IPS DF 6.9 (cell line): ENCODE results near the gene ZNF827.
A peak's percentile ranks its signal among the peaks of the same experiment; 100 is the strongest.

Source experiments
- DNase-seq: peaks from one replicate; pipeline ENCODE4 v3.0.0-alpha.2; 2013; ENCODE audit warnings: low read depth, low spot score
- H3K27ac ChIP-seq: one replicate; pipeline ENCODE4 v1.5.1; 2013; ENCODE audit warnings: low read length, control low read depth
- H3K27me3 ChIP-seq: 2 replicates; pipeline ENCODE4 v1.6.1; 2013; ENCODE audit warnings: mild to moderate bottlenecking, low read length; ENCODE audit not compliant: control insufficient read depth, insufficient read depth
- H3K36me3 ChIP-seq: 2 replicates; pipeline ENCODE4 v1.6.1; 2013; ENCODE audit warnings: low read length; ENCODE audit not compliant: control insufficient read depth, insufficient read depth
- H3K4me1 ChIP-seq: 2 replicates; pipeline ENCODE4 v1.6.1; 2013; ENCODE audit warnings: low read length; ENCODE audit not compliant: control insufficient read depth, insufficient read depth
- H3K4me3 ChIP-seq: 2 replicates; pipeline ENCODE4 v1.5.1; 2013; ENCODE audit warnings: mild to moderate bottlenecking, low read length
- H3K9me3 ChIP-seq: 2 replicates; pipeline ENCODE4 v1.6.1; 2013; ENCODE audit warnings: low read length, inconsistent platforms; ENCODE audit not compliant: control insufficient read depth, insufficient read depth
- WGBS: extraction: QIAGEN DNeasy Blood & Tissue Kit; methylation state at CpG from one replicate; pipeline ENCODE4 v1.1.7; 2013; ENCODE audit warnings: mixed read lengths, missing lambda C conversion rate; ENCODE audit not compliant: insufficient read length, insufficient coverage; 5-methylcytosine and 5-hydroxymethylcytosine counted together

Gene ZNF827

GRCh38 chr4:145909281-145909715 is 29.3 kb downstream of the ZNF827 start:
- no CpG with 5 or more reads among the region's 7 CpGs for WGBS
- H3K27ac ChIP-seq: no peak overlapping the region
- DNase-seq: peak; percentile 67

GRCh38 chr4:145907812-145908211 is 30.8 kb downstream of the ZNF827 start:
- no peak for DNase-seq
- H3K27ac ChIP-seq: no peak overlapping the region
- no peaks in the 10 kb centered on the region for H3K9me3 ChIP-seq
- H3K27me3 ChIP-seq: no peaks in the 10 kb centered on the region
- peaks cover 3% of the 10 kb centered on the region; the same call in 1 of the 2 replicates for H3K36me3 ChIP-seq
- H3K4me1 ChIP-seq: peaks cover 10% of the 10 kb centered on the region
- H3K4me3 ChIP-seq: no peak overlapping the region
- no CpG with 5 or more reads among the region's 3 CpGs for WGBS

More at GRCh38 chr4:145909281-145909715, 29.3 kb downstream of the ZNF827 start:
- H3K27me3 ChIP-seq: no peaks in the 10 kb centered on the region
- H3K9me3 ChIP-seq: no peaks in the 10 kb centered on the region
- 0 out of 2 replicates have a peak, but pooled peaks cover 2% of the 10 kb centered on the region for H3K36me3 ChIP-seq
- peaks cover 10% of the 10 kb centered on the region for H3K4me1 ChIP-seq
- no peak overlapping the region for H3K4me3 ChIP-seq

DNA sequence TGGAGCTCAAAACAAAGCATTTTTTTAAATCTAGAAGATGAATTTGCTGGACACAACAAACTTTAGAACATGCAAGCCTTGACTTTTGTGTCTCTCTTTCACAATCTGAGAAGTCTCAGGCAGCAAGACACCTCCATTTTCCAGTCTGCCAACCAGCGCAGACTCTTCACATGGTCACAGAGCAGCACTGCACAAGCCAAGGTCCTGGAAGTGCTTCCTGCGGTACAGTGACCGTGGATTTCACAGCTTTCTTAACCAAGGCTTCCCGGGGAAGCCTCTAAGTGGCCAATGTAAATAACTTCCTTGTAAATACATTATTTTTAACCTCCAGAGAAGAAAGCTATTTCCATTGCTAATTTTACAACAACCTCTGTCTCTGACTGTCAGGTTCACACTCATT is 31.2 kb downstream of the ZNF827 start:
- peaks cover 10% of the 10 kb centered on the region for H3K4me1 ChIP-seq
- no peaks in the 10 kb centered on the region for H3K27me3 ChIP-seq
- H3K9me3 ChIP-seq: no peaks in the 10 kb centered on the region
- H3K27ac ChIP-seq: no peak overlapping the region
- no peak overlapping the region for H3K4me3 ChIP-seq
- WGBS: no CpG with 5 or more reads among the region's 4 CpGs
- peaks cover 7% of the 10 kb centered on the region for H3K36me3 ChIP-seq
- DNase-seq: no peak

DNA sequence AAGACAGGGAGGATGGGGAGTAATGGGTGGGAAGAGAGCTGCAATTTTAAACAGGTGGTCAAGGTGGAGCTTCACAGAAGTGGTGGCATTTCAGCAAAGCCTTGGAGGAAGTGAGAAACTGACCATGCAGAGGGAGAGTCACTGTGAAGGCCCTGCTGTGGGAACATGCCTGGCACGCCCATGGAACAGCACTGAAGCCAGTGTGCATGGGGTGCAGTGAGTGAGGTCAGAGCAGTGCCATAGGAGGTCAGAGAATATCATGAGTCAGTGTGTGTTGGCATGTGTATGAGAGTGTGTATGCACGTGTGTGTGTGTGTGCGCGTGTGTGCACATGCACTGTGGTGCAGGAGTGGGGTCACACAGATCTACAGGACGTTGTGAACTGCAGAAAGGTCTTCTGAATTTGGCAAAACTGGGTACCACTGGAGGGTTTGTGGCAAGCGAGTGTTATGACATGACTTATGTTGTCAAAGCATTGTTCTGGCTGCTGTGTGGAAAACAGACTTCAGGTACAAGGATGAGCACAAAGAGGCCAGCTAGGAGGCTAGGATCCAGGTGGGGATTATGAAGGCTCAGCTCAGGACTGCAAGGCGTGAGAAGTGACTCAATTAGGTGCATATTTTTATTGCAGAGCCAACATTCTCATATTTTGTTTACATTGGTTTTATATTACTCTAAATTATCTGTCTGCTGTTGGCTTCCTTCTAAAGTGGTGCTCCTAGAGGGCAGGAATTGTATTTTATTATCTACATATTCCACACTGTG is 34.0 kb downstream of the ZNF827 start:
- DNase-seq: no peak

DNA sequence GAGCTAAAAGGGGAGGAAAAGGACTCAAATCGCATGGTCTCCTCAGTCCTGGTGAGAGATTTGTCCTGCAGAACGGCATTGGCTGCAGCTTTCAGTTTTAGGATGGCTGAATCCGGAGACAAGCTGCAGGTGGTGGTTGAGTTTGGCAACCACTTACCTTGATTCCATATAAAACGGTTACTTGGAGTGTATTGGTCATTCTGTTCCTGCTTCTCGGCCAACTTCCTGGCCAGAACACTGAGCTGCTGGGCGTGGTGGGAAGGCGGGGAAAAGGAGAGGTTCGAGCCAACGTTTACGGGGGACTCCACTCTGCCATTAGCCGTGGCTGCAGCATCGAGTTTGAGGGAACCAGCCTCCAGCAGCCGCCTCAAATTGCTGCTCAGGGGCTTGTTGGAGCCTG is 36.1 kb downstream of the ZNF827 start:
- Histone ChIP-seq H3K27me3 (no peaks in the 10 kb centered on the region), H3K4me3 (no peak overlapping the region), H3K9me3 (no peaks in the 10 kb centered on the region), H3K36me3 (peaks cover 8% of the 10 kb centered on the region), H3K4me1 (peaks cover 8% of the 10 kb centered on the region; the same call in 1 of the 2 replicates), H3K27ac (no peak overlapping the region)
- WGBS: no CpG with 5 or more reads among the region's 13 CpGs
- no peak for DNase-seq

More for the DNA sequence above, 34.0 kb downstream of the ZNF827 start:
- no peak overlapping the region for H3K4me3 ChIP-seq
- H3K9me3 ChIP-seq: no peaks in the 10 kb centered on the region
- no CpG with 5 or more reads among the region's 7 CpGs for WGBS
- no peaks in the 10 kb centered on the region for H3K27me3 ChIP-seq
- H3K36me3 ChIP-seq: peaks cover 8% of the 10 kb centered on the region
- H3K4me1 ChIP-seq: peaks cover 8% of the 10 kb centered on the region
- H3K27ac ChIP-seq: no peak overlapping the region

DNA sequence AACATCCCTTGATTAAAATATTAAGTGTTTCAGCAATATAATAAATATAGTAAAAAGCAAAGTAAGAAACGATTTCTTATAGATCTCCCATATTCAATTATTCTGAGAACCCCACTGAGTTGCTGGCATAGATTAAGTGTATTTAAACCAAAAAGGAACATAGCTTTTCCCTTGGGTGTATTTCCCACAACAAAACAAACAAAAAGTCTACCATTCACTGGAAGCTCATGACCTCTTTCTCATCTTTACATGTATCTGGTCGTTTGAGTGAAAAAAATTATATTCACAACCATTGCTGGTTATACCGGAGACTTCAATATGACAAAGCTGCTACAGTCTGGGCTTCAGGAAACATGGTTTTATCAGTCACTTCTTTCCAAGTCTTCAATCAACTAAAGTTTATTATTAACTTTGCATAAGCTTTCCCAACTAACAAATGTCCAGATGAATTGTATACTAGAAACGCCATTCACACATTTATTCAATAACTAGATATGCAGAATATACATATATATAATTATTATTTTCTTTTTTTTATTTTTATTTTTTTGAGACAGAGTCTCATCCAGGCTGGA is 38.6 kb downstream of the ZNF827 start:
- 100% methylated on average over 1 of the region's 4 CpGs for whole genome bisulfite sequencing
- DNase-seq: no peak
- Histone ChIP-seq H3K27ac (no peak overlapping the region), H3K4me3 (no peak overlapping the region), H3K27me3 (no peaks in the 10 kb centered on the region), H3K36me3 (peaks cover 8% of the 10 kb centered on the region), H3K4me1 (peaks cover 6% of the 10 kb centered on the region; the same call in 1 of the 2 replicates), H3K9me3 (no peaks in the 10 kb centered on the region)

- Histone ChIP-seq H3K4me1 (peaks cover 4% of the 10 kb centered on the region; the same call in 1 of the 2 replicates), H3K4me3 (no peak overlapping the region), H3K27ac (no peak overlapping the region), H3K27me3 (no peaks in the 10 kb centered on the region), H3K36me3 (peaks cover 6% of the 10 kb centered on the region), H3K9me3 (no peaks in the 10 kb centered on the region)
- WGBS: no CpG with 5 or more reads among the region's 5 CpGs
- no peak for DNase-seq
Measured at GRCh38 chr4:145898926-145899531, 39.6 kb downstream of the ZNF827 start.

DNA sequence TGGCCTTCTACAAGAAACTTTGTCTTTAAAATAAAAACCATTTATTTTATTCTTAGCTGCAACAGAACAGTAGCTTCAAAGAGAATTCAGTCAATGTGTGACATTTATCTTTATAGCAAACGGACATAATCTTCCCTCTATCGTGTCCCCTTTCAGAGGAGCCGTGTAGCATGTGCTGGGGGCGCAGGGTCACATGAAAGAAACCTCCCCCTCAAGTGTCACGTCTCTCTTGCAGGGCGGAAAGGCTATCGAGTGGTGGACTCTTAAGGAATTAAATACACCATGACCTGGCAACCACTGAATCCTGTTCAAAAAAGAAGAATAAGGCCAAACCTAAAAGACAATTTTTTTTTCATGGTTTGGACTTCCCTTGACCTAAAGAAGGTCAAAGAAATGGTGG is 40.2 kb downstream of the ZNF827 start:
- no peak for DNase-seq
- H3K9me3 ChIP-seq: no peaks in the 10 kb centered on the region
- no CpG with 5 or more reads among the region's 7 CpGs for WGBS
- H3K4me1 ChIP-seq: peaks cover 4% of the 10 kb centered on the region; the same call in 1 of the 2 replicates
- peaks cover 6% of the 10 kb centered on the region for H3K36me3 ChIP-seq
- no peak overlapping the region for H3K27ac ChIP-seq
- no peak overlapping the region for H3K4me3 ChIP-seq
- no peaks in the 10 kb centered on the region for H3K27me3 ChIP-seq

DNA sequence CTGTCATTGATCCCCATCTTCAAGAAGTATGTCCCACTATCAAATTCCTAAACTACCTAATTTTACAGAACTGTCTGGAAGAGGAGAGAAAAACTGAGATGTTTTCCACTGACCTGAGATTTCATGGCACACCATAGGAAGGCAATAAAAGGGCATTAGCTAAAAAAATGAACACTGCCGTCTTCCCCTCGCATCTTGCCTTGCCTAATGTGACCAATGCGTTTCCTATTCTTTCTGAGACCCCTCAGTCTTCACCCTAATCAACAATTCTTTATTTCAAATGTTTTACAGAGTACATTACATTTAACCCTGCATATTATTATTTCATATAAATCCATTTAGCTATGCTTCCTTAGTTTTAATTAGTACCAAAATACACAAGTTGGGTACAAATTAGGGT is 43.6 kb downstream of the ZNF827 start:
- H3K4me1 ChIP-seq: peaks cover 5% of the 10 kb centered on the region; the same call in 1 of the 2 replicates
- no CpG with 5 or more reads among the region's 3 CpGs for WGBS
- H3K9me3 ChIP-seq: no peaks in the 10 kb centered on the region
- H3K27ac ChIP-seq: no peak overlapping the region
- no peak overlapping the region for H3K4me3 ChIP-seq
- no peaks in the 10 kb centered on the region for H3K36me3 ChIP-seq
- no peaks in the 10 kb centered on the region for H3K27me3 ChIP-seq
- DNase-seq: no peak

- Histone ChIP-seq H3K27ac (no peak overlapping the region), H3K36me3 (no peaks in the 10 kb centered on the region), H3K9me3 (no peaks in the 10 kb centered on the region), H3K4me3 (no peak overlapping the region), H3K27me3 (no peaks in the 10 kb centered on the region), H3K4me1 (peaks cover 7% of the 10 kb centered on the region)
- DNase-seq: no peak
- no CpG with 5 or more reads among the region's 11 CpGs for WGBS
Measured at GRCh38 chr4:145891958-145892357, 46.7 kb downstream of the ZNF827 start.
